Osteoblast (primary cell): ENCODE measurements around the gene ADH5. TPM values are rescaled to one million over a fixed set of nuclear protein-coding genes. Genes with fewer than 3 reads are reported as not detected.

ENCODE experiments used
- DNase-seq: peaks from one replicate; pipeline ENCODE4 v3.0.0; 2011; ENCODE audit warnings: low spot score, mixed read lengths; ENCODE audit not compliant: insufficient read length; ENCODE audit errors: missing footprints
- H2AFZ ChIP-seq: 2 replicates; pipeline ENCODE4 v1.6.0; 2011; ENCODE audit warnings: mild to moderate bottlenecking, low read length
- H3K27ac ChIP-seq: 2 replicates; pipeline ENCODE4 v1.5.1; 2011; ENCODE audit warnings: mild to moderate bottlenecking, low read depth, low read length, moderate library complexity
- H3K27me3 ChIP-seq: 2 replicates; pipeline ENCODE4 v1.6.0; 2012; ENCODE audit warnings: mild to moderate bottlenecking, control low read depth, inconsistent platforms, low read length, moderate library complexity; ENCODE audit not compliant: insufficient read depth
- H3K36me3 ChIP-seq: 2 replicates; pipeline ENCODE4 v1.5.1; 2011; ENCODE audit warnings: mild to moderate bottlenecking, low read length, control low read depth, moderate library complexity; ENCODE audit not compliant: insufficient read depth
- H3K4me1 ChIP-seq: 2 replicates; pipeline ENCODE4 v1.5.1; 2011; ENCODE audit warnings: mild to moderate bottlenecking, low read length, control low read depth, moderate library complexity; ENCODE audit not compliant: insufficient read depth
- H3K4me2 ChIP-seq: 2 replicates; pipeline ENCODE4 v1.6.0; 2011; ENCODE audit warnings: mild to moderate bottlenecking, low read length; ENCODE audit not compliant: insufficient read depth
- H3K4me3 ChIP-seq: fragments of 200-600 bp; sonication (generic); 3 replicates; pipeline ENCODE4 v1.5.1; 2012; ENCODE audit warnings: mild to moderate bottlenecking, low read length, inconsistent platforms; ENCODE audit not compliant: insufficient read depth
- H3K79me2 ChIP-seq: 2 replicates; pipeline ENCODE4 v1.6.0; 2012; ENCODE audit warnings: mild to moderate bottlenecking, low read length, control low read depth, inconsistent platforms; ENCODE audit not compliant: insufficient read depth
- H3K9me3 ChIP-seq: 2 replicates; pipeline ENCODE4 v1.5.1; 2011; ENCODE audit warnings: low read depth, low read length, control low read depth
- H4K20me1 ChIP-seq: 2 replicates; pipeline ENCODE4 v1.6.0; 2012; ENCODE audit warnings: mild to moderate bottlenecking, low read length, control low read depth; ENCODE audit not compliant: insufficient read depth
- total RNA-seq: library from RNA; depleted of rRNA; stranded (reverse); fragments of >200 nt; gene quantifications from 2 replicates; pipeline ENCODE4 v1.2.3, GENCODE V29; 2012
- TF ChIP-seq, protein P1 (sequence below): IDR thresholded peaks from 2 replicates; pipeline ENCODE4 v1.5.1; 2011; ENCODE audit warnings: mild to moderate bottlenecking, low read depth, low read length, moderate library complexity; ENCODE audit errors: extremely low read depth

Gene ADH5
- total RNA-seq, 1 donor, result 293 TPM

- H3K4me2 ChIP-seq, result no peak overlapping the region
- DNase-seq, result no peak
- no peaks in the 10 kb centered on the region for H3K27me3 ChIP-seq
- no peak overlapping the region for H2AFZ ChIP-seq
- TF ChIP-seq, protein P1, sequence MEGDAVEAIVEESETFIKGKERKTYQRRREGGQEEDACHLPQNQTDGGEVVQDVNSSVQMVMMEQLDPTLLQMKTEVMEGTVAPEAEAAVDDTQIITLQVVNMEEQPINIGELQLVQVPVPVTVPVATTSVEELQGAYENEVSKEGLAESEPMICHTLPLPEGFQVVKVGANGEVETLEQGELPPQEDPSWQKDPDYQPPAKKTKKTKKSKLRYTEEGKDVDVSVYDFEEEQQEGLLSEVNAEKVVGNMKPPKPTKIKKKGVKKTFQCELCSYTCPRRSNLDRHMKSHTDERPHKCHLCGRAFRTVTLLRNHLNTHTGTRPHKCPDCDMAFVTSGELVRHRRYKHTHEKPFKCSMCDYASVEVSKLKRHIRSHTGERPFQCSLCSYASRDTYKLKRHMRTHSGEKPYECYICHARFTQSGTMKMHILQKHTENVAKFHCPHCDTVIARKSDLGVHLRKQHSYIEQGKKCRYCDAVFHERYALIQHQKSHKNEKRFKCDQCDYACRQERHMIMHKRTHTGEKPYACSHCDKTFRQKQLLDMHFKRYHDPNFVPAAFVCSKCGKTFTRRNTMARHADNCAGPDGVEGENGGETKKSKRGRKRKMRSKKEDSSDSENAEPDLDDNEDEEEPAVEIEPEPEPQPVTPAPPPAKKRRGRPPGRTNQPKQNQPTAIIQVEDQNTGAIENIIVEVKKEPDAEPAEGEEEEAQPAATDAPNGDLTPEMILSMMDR, result no peak
- no peaks in the 10 kb centered on the region for H4K20me1 ChIP-seq
- no peak overlapping the region for H3K27ac ChIP-seq
- H3K4me1 ChIP-seq, result peaks cover 5% of the 10 kb centered on the region
- peaks cover 5% of the 10 kb centered on the region for H3K36me3 ChIP-seq
- H3K9me3 ChIP-seq, result no peaks in the 10 kb centered on the region
- H3K79me2 ChIP-seq, result peaks cover 39% of the 10 kb centered on the region
- no peak overlapping the region for H3K4me3 ChIP-seq
Measured at GRCh38 chr4:99033956-99034355, 54.6 kb downstream of the ADH5 start.

GRCh38 chr4:99029852-99030251, 58.7 kb downstream of the ADH5 start:
- Histone ChIP-seq H2AFZ (no peak overlapping the region), H3K9me3 (no peaks in the 10 kb centered on the region), H3K4me3 (no peak overlapping the region), H3K27me3 (no peaks in the 10 kb centered on the region), H3K4me1 (peaks cover 8% of the 10 kb centered on the region), H4K20me1 (no peaks in the 10 kb centered on the region), H3K27ac (no peak overlapping the region), H3K36me3 (peaks cover 5% of the 10 kb centered on the region), H3K4me2 (no peak overlapping the region), H3K79me2 (peaks cover 70% of the 10 kb centered on the region)
- TF ChIP-seq, protein P1, result no peak
- DNase-seq, result no peak

- peak; percentile 5 for DNase-seq
- Histone ChIP-seq H3K4me2 (no peak overlapping the region), H3K4me3 (no peak overlapping the region), H4K20me1 (no peaks in the 10 kb centered on the region), H3K4me1 (peaks cover 7% of the 10 kb centered on the region), H3K79me2 (peaks cover 73% of the 10 kb centered on the region), H3K36me3 (peaks cover 1% of the 10 kb centered on the region), H3K27me3 (no peaks in the 10 kb centered on the region), H3K9me3 (no peaks in the 10 kb centered on the region), H3K27ac (no peak overlapping the region), H2AFZ (no peak overlapping the region)
- TF ChIP-seq, protein P1, result no peak
Measured at GRCh38 chr4:99029018-99029735, 59.4 kb downstream of the ADH5 start.

- H3K4me3 ChIP-seq, result no peak overlapping the region
- H3K36me3 ChIP-seq, result no peaks in the 10 kb centered on the region
- H3K4me2 ChIP-seq, result no peak overlapping the region
- peaks cover 79% of the 10 kb centered on the region for H3K79me2 ChIP-seq
- no peaks in the 10 kb centered on the region for H4K20me1 ChIP-seq
- no peaks in the 10 kb centered on the region for H3K27me3 ChIP-seq
- H2AFZ ChIP-seq, result no peak overlapping the region
- no peak overlapping the region for H3K27ac ChIP-seq
- no peaks in the 10 kb centered on the region for H3K9me3 ChIP-seq
- no peak for DNase-seq
- TF ChIP-seq, protein P1, result no peak
- H3K4me1 ChIP-seq, result peaks cover 5% of the 10 kb centered on the region
Measured at GRCh38 chr4:99028187-99028586, 60.4 kb downstream of the ADH5 start.
